ENCODE measurements around the gene TEAD1. TPM values are rescaled to one million over a fixed set of nuclear protein-coding genes. Genes with fewer than 3 reads are reported as not detected.

The TEAD1 gene
- total RNA-seq, 4 donors from 2014 or later = 127 to 165 (median 140) TPM

DNA sequence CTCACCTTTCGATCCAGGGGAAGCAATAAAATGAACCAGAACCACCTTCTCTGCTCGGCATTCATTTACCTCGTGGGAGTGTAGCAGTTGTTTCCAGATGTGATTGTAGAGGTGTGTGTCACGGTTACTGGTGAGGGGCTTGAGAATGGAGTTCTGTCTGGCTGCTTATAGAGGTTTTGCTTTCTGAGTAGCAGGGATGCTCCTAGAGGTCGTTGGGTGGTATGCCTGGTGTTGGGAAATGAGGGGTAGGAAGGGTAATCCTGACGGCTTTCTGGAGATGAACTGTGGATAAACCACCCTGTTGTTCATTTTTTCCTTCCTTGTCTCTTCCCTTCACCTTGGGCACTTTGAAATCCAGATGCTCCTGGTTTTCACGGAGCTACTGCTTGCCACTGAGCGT is 8.1 kb downstream of the TEAD1 start:
- H3K4me3 ChIP-seq = no peak overlapping the region
- no peaks in the 10 kb centered on the region for H3K27me3 ChIP-seq
- no peak for DNase-seq (ENCODE audit: low spot score in 2 of 2)
- no peak for TF ChIP-seq POLR2A (IDR thresholded peaks at IDR 0.05)
- peak overlapping the region in 3 of 4 donors; percentile 28 to 100 (median 51) for H3K27ac ChIP-seq
- H3K9me3 ChIP-seq = no peaks in the 10 kb centered on the region
- H3K4me1 ChIP-seq = peaks cover 0 to 98% (median 57%) of the 10 kb centered on the region in 4 donors
- H3K36me3 ChIP-seq = no peaks in the 10 kb centered on the region
- 48% methylated on average over 8 of the region's 8 CpGs for WGBS, 2 donors

- TF ChIP-seq CTCF (IDR thresholded peaks at IDR 0.05) (no peak), EP300 (IDR thresholded peaks at IDR 0.05) (no peak), POLR2A (IDR thresholded peaks at IDR 0.05) (no peak)
- Histone ChIP-seq H3K27ac (peak overlapping the region in 3 of 4 donors; percentile 28 to 100 (median 51)), H3K4me1 (peaks cover 0 to 100% (median 57%) of the 10 kb centered on the region in 4 donors), H3K27me3 (no peaks in the 10 kb centered on the region), H3K9me3 (no peaks in the 10 kb centered on the region), H3K36me3 (no peaks in the 10 kb centered on the region), H3K4me3 (no peak overlapping the region)
- no peak for DNase-seq (ENCODE audit: low spot score in 2 of 2)
- 51 to 61% methylated on average over 10 of the region's 10 CpGs for WGBS, 2 donors
These were observed 8.7 kb downstream of the TEAD1 start for GRCh38 chr11:12682737-12683500.

DNA sequence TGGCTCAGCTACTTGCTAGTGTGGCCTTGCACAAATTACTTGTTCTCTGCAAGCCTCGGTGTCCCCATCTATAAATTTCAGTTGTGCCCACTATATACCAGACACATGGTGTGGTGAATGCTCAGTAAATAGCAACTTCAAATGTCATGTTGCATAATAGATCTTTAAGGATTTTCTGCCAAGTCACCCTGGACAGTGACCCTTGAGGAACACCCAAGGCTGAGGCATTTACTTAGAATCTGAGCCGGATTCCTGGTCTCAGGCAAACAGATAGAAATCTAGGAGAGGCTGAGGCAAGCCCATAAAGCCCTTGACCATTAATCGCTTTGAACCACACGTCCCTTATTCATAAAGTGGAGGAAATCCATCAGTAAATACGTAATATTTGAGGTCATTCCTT is 9.7 kb downstream of the TEAD1 start:
- H3K4me3 ChIP-seq = no peak overlapping the region
- WGBS, 2 donors = 39 to 44% methylated on average over 5 of the region's 5 CpGs
- TF ChIP-seq EP300 (IDR thresholded peaks at IDR 0.05) = peak in 1 of 2 donors; percentile 7
- TF ChIP-seq CTCF (IDR thresholded peaks at IDR 0.05) = no peak
- no peak for DNase-seq (ENCODE audit: low spot score in 2 of 2)
- no peaks in the 10 kb centered on the region for H3K27me3 ChIP-seq
- H3K27ac ChIP-seq = peak overlapping the region in 2 of 4 donors; percentile 51 to 100
- H3K36me3 ChIP-seq = no peaks in the 10 kb centered on the region
- H3K4me1 ChIP-seq = peaks cover 0 to 100% (median 59%) of the 10 kb centered on the region in 4 donors
- no peaks in the 10 kb centered on the region for H3K9me3 ChIP-seq

DNA sequence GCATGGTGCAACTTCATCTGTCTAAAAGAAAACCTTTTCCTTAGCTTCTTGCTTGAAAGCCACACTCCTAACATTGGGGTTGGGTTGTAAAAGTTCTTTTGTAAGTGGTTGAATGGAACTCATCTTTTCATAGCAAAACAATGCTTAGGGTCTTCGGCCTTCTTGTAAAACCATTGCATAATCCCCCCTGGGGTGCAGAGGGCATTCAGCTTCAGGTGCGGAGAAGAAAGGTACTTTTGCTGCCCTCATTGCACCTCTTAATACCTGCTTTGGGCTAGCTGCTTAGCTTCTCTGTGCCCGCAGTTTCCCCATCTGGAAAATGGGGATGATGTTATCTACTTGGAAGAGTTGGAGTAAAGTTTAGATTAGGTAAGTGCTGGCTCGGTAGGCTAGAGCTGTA is 10.1 kb downstream of the TEAD1 start:
- 69 to 78% methylated on average over 4 of the region's 4 CpGs for WGBS, 2 donors
- Histone ChIP-seq H3K9me3 (no peaks in the 10 kb centered on the region), H3K27me3 (no peaks in the 10 kb centered on the region), H3K4me1 (peaks cover 0 to 100% (median 60%) of the 10 kb centered on the region in 4 donors), H3K4me3 (no peak overlapping the region), H3K36me3 (no peaks in the 10 kb centered on the region), H3K27ac (peak overlapping the region in 2 of 4 donors; percentile 51 to 100)
- TF ChIP-seq CTCF (IDR thresholded peaks at IDR 0.05) (no peak), EP300 (IDR thresholded peaks at IDR 0.05) (no peak), POLR2A (IDR thresholded peaks at IDR 0.05) (no peak)
- DNase-seq (ENCODE audit: low spot score in 2 of 2) = no peak

- WGBS, 2 donors = 64 to 82% methylated on average over 1 of the region's 1 CpG
- Histone ChIP-seq H3K36me3 (no peaks in the 10 kb centered on the region), H3K4me1 (peaks cover 0 to 100% (median 57%) of the 10 kb centered on the region in 4 donors), H3K27me3 (no peaks in the 10 kb centered on the region), H3K27ac (peak overlapping the region in 2 of 4 donors; percentile 51 to 100), H3K4me3 (no peak overlapping the region), H3K9me3 (no peaks in the 10 kb centered on the region)
- no peak for DNase-seq (ENCODE audit: low spot score in 2 of 2)
- no peak for TF ChIP-seq EP300 (IDR thresholded peaks at IDR 0.05)
- no peak for TF ChIP-seq CTCF (IDR thresholded peaks at IDR 0.05)
- no peak for TF ChIP-seq POLR2A (IDR thresholded peaks at IDR 0.05)
These were observed 10.6 kb downstream of the TEAD1 start for GRCh38 chr11:12684816-12685215.

Data from tibial nerve (tissue), 4 donors.